BE2C (cell line): ENCODE data around the gene DPH5.
A peak's percentile ranks its signal among the peaks of the same experiment; 100 is the strongest.

Experiments used
- DNase-seq: peaks from one replicate; pipeline ENCODE4 v3.0.0-alpha.2; 2020
- H3K27me3 ChIP-seq: fragments of 250-450 bp; sonication (Bioruptor Pico); 2 replicates; pipeline ENCODE4 v1.5.1; 2020; ENCODE audit warnings: mild to moderate bottlenecking
- H3K36me3 ChIP-seq: fragments of 250-450 bp; sonication (Bioruptor Pico); 2 replicates; pipeline ENCODE4 v1.5.1; 2020; ENCODE audit warnings: mild to moderate bottlenecking
- H3K4me1 ChIP-seq: fragments of 250-450 bp; sonication (Bioruptor Pico); 2 replicates; pipeline ENCODE4 v1.5.1; 2020
- H3K4me3 ChIP-seq: 2 replicates; pipeline ENCODE4 v1.5.1; 2011; ENCODE audit warnings: low read depth, low read length
- H3K9me3 ChIP-seq: fragments of 250-450 bp; sonication (Bioruptor Pico); 2 replicates; pipeline ENCODE4 v1.5.1; 2020
- TF ChIP-seq, protein P1 (sequence below): IDR thresholded peaks from 2 replicates; pipeline ENCODE4 v1.5.1; 2012; ENCODE audit warnings: mild to moderate bottlenecking, low read depth, low read length

DPH5 gene

DNA sequence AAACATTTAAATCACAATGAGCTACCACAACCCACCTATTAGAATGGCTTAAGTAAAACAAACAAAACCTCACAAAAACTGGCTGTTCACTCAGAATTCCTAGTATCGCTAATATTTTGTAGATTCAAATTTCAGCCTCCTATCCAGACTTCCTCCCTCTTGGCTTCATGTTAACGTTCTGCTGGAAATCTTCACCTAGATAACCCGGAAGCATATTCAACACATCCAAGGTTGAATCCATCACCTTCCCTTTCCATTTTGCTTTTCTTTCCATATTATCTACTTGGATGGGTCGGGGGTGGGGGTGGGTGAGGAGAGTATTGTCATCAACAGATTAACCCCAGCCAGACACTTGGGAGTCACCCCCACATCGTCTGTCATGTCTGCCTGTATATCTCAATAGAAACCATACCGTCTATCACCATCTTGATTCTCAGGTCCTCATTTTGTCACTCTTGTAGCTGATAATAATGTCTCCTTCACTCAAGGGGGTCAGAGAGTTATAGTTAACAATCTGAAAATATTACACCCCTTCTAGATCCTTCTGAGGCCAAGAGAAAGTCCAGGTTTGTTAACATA is 1.7 kb upstream of the DPH5 start:
- H3K36me3 ChIP-seq, result peaks cover 14% of the 10 kb centered on the region
- TF ChIP-seq, protein P1, sequence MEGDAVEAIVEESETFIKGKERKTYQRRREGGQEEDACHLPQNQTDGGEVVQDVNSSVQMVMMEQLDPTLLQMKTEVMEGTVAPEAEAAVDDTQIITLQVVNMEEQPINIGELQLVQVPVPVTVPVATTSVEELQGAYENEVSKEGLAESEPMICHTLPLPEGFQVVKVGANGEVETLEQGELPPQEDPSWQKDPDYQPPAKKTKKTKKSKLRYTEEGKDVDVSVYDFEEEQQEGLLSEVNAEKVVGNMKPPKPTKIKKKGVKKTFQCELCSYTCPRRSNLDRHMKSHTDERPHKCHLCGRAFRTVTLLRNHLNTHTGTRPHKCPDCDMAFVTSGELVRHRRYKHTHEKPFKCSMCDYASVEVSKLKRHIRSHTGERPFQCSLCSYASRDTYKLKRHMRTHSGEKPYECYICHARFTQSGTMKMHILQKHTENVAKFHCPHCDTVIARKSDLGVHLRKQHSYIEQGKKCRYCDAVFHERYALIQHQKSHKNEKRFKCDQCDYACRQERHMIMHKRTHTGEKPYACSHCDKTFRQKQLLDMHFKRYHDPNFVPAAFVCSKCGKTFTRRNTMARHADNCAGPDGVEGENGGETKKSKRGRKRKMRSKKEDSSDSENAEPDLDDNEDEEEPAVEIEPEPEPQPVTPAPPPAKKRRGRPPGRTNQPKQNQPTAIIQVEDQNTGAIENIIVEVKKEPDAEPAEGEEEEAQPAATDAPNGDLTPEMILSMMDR, result no peak
- no peak overlapping the region for H3K4me3 ChIP-seq
- DNase-seq, result no peak
- H3K27me3 ChIP-seq, result no peaks in the 10 kb centered on the region
- no peaks in the 10 kb centered on the region for H3K9me3 ChIP-seq
- peaks cover 3% of the 10 kb centered on the region; the same call in 1 of the 2 replicates for H3K4me1 ChIP-seq

DNA sequence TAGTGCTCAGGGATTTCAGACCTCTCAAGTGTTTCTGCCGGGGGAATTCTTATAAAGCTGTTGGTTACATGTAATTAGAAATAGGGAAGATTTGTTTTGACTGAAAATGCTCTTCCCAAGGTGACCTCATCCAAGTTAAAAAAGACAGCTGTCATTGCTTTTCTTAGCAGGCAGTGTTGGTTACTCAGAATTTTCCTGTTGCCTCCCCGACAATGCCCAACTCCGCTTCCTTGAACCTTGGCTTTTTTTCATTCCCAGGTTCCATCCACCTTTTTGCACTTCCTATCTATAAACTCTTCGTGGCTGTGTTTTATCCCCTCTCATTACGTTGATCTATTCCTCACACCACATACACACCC is 825 bp upstream of the DPH5 start:
- Histone ChIP-seq H3K27me3 (no peaks in the 10 kb centered on the region), H3K4me3 (peak overlapping the region; percentile 89), H3K9me3 (no peaks in the 10 kb centered on the region), H3K4me1 (peaks cover 3% of the 10 kb centered on the region; the same call in 1 of the 2 replicates), H3K36me3 (peaks cover 20% of the 10 kb centered on the region)
- TF ChIP-seq, protein P1, result no peak
- no peak for DNase-seq

DNA sequence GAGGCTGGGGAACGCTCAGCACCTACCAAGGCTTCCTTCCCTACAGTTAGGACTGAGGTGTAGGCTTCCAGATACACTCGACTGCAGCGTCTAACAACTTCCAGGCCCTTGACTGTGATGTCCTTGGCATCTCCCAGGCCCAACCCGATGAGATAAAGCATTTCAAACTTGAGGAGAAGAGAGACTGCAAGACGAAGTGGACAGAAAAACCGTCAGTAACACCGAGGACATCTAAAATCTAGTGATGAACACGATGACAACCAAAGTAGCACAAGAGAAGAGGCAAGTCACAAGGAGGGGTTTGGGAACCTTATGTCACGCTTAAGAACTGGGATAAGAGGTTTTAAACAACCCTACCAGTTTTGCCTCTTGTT is 314 bp downstream of the DPH5 start:
- TF ChIP-seq, protein P1, result no peak
- H3K27me3 ChIP-seq, result no peaks in the 10 kb centered on the region
- no peaks in the 10 kb centered on the region for H3K9me3 ChIP-seq
- peaks cover 18% of the 10 kb centered on the region for H3K36me3 ChIP-seq
- H3K4me1 ChIP-seq, result peaks cover 3% of the 10 kb centered on the region; the same call in 1 of the 2 replicates
- DNase-seq, result no peak
- H3K4me3 ChIP-seq, result peak overlapping the region; percentile 89

DNA sequence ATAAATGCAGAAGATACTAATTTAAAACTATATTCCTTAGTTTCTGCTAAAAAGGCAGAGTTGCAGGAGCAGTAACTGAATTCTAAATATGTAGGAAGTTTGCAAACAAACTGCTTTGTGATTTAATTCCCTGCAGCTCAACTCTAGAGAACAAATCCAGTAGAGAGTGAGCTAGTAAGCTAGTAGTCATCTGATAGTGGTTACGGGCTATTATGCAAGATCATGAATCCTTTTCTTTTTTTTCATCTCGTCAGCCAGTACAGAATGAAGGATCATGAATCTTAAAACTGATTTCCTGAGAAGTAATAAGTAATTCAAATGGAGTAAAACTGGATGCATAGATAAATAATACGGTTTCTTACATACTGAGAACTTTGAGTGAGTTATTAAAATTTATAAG is 3.3 kb downstream of the DPH5 start:
- H3K4me1 ChIP-seq, result peaks cover 3% of the 10 kb centered on the region; the same call in 1 of the 2 replicates
- DNase-seq, result no peak
- TF ChIP-seq, protein P1, result no peak

DNA sequence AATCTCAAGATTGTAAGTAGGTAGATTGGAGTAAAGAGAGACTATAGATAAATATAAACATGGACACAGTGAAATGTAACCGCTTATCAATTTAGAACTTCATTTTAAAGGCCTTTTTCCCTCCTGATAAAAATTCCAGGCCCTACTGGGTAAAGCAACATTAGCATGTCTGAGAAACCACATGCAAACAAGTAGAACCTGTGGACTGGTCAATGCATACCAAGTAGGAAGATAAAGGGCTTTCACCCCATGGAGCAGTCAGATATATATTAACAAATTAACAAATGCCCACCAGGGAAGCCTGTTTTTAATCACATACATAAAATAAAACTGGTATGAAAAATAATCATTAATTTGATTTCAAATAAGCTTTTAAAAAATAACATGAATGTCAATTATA is 8.1 kb downstream of the DPH5 start:
- Histone ChIP-seq H3K9me3 (no peaks in the 10 kb centered on the region), H3K36me3 (peaks cover 50% of the 10 kb centered on the region), H3K27me3 (no peaks in the 10 kb centered on the region), H3K4me1 (no peaks in the 10 kb centered on the region), H3K4me3 (no peak overlapping the region)
- TF ChIP-seq, protein P1, result no peak
- no peak for DNase-seq

More for the DNA sequence above, 3.3 kb downstream of the DPH5 start:
- H3K4me3 ChIP-seq, result no peak overlapping the region
- H3K9me3 ChIP-seq, result no peaks in the 10 kb centered on the region
- peaks cover 23% of the 10 kb centered on the region for H3K36me3 ChIP-seq
- H3K27me3 ChIP-seq, result no peaks in the 10 kb centered on the region

DNA sequence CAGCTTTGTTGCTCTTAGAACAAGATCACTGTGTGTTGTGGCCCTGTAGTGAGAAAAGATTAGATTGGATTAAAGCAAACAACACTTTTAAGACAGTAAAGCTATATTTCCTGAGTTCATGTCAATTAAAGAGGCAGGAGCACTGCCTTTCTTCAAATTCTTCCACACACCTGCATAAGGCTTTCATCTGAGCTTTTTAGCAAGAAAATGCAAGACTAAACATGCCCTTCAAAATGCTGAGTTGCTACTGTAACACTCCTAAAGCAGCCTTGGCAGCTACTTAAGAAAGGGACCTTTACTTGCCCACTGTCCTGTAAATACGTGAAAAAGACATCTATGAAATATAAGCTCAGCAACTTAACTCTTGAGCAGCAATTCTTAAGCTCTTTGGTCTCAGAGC is 11.8 kb downstream of the DPH5 start:
- peaks cover 48% of the 10 kb centered on the region for H3K36me3 ChIP-seq
- DNase-seq, result no peak
- TF ChIP-seq, protein P1, result no peak
- H3K9me3 ChIP-seq, result no peaks in the 10 kb centered on the region
- no peaks in the 10 kb centered on the region for H3K27me3 ChIP-seq
- no peak overlapping the region for H3K4me3 ChIP-seq
- no peaks in the 10 kb centered on the region for H3K4me1 ChIP-seq
